IMR-90 (cell line): ENCODE measurements around the gene TMCC1. TPM values are rescaled to one million over a fixed set of nuclear protein-coding genes. Genes with fewer than 3 reads are reported as not detected.
A peak's percentile ranks its signal among the peaks of the same experiment; 100 is the strongest.

ENCODE experiments used
- ATAC-seq: fragments of 200-7000 bp; cut with Tn5 transposase; 2 replicates; pipeline ENCODE4 v1.9.1; 2020; ENCODE audit warnings: low read depth, mild to moderate bottlenecking, moderate library complexity
- BruUV-seq: library from RNA; stranded (reverse); fragments of 400-500 nt; replicated peaks from 2 replicates; lab custom pipeline; 2021; lab: Mats Ljungman, UMichigan
- CTCF ChIA-PET: fragments of 300-600 bp; formaldehyde crosslinking; extraction: SDS; loops from one replicate; lab custom pipeline; 2021; ENCODE audit warnings: antibody characterized with exemption; lab: Yijun Ruan, JAX
- POLR2A ChIA-PET: fragments of 300-600 bp; sonication (Branson Sonifier 250); formaldehyde crosslinking; loops from one replicate; lab custom pipeline; 2022; ENCODE audit warnings: antibody characterized with exemption; ENCODE audit not compliant: unreplicated experiment; lab: Charles Lee
- DNase-seq: peaks from one replicate; pipeline ENCODE4 v3.0.0; 2013
- H2AFZ ChIP-seq: replicated peaks from 2 replicates; pipeline ENCODE3; 2013; ENCODE audit warnings: low read length, mild to moderate bottlenecking; ENCODE audit not compliant: poor library complexity
- H2AK5ac ChIP-seq: 2 replicates; pipeline ENCODE4 v1.6.1; 2013; ENCODE audit warnings: low read depth, low read length, inconsistent platforms
- H2AK9ac ChIP-seq: replicated peaks from 2 replicates; pipeline ENCODE3; 2013; ENCODE audit warnings: mild to moderate bottlenecking, low read depth, low read length, moderate library complexity; ENCODE audit not compliant: poor library complexity
- H2BK120ac ChIP-seq: 2 replicates; pipeline ENCODE4 v1.6.1; 2013; ENCODE audit warnings: low read depth, low read length, inconsistent platforms
- H2BK15ac ChIP-seq: 3 replicates; pipeline ENCODE4 v1.6.1; 2013; ENCODE audit warnings: low read depth, low read length, inconsistent platforms
- H2BK20ac ChIP-seq: 2 replicates; pipeline ENCODE4 v1.6.1; 2013; ENCODE audit warnings: low read depth, mild to moderate bottlenecking, inconsistent platforms, low read length, moderate library complexity
- H2BK5ac ChIP-seq: 2 replicates; pipeline ENCODE4 v1.6.1; 2013; ENCODE audit warnings: mild to moderate bottlenecking, low read depth, low read length, inconsistent platforms; ENCODE audit not compliant: poor library complexity, severe bottlenecking
- H3K14ac ChIP-seq: replicated peaks from 2 replicates; pipeline ENCODE4 v1.6.1; 2013; ENCODE audit warnings: low read depth, low read length, inconsistent platforms
- H3K18ac ChIP-seq: 2 replicates; pipeline ENCODE4 v1.6.1; 2013; ENCODE audit warnings: low read depth, low read length, control low read depth
- H3K23ac ChIP-seq: 2 replicates; pipeline ENCODE4 v1.6.1; 2013; ENCODE audit warnings: low read depth, low read length, inconsistent platforms
- H3K27ac ChIP-seq: 2 replicates; pipeline ENCODE4 v1.5.1; 2013; ENCODE audit warnings: mild to moderate bottlenecking, control low read depth, low read length; ENCODE audit not compliant: insufficient read depth
- H3K27me3 ChIP-seq: 2 replicates; pipeline ENCODE4 v1.6.1; 2013; ENCODE audit warnings: low read length; ENCODE audit not compliant: control insufficient read depth, insufficient read depth
- H3K36me3 ChIP-seq: 2 replicates; pipeline ENCODE4 v1.6.1; 2013; ENCODE audit warnings: low read length, mixed read lengths; ENCODE audit not compliant: control insufficient read depth, insufficient read depth
- H3K4ac ChIP-seq: 2 replicates; pipeline ENCODE4 v1.6.1; 2013; ENCODE audit warnings: low read depth, low read length, inconsistent platforms
- H3K4me1 ChIP-seq: 2 replicates; pipeline ENCODE4 v1.6.1; 2013; ENCODE audit warnings: low read length, mixed read lengths; ENCODE audit not compliant: control insufficient read depth, insufficient read depth
- H3K4me2 ChIP-seq: 2 replicates; pipeline ENCODE4 v1.6.1; 2013; ENCODE audit warnings: low read depth, mild to moderate bottlenecking, control low read depth, low read length, moderate library complexity
- H3K4me3 ChIP-seq: 2 replicates; pipeline ENCODE4 v1.5.1; 2013; ENCODE audit warnings: low read depth, mild to moderate bottlenecking, control low read depth, low read length, moderate library complexity; ENCODE audit not compliant: insufficient read depth
- H3K56ac ChIP-seq: 2 replicates; pipeline ENCODE4 v1.6.1; 2013; ENCODE audit warnings: low read length, inconsistent platforms; ENCODE audit not compliant: insufficient read depth; ENCODE audit errors: extremely low read depth
- H3K79me1 ChIP-seq, 2 experiments: 2 replicates each; pipeline ENCODE4 v1.6.1; 2013; ENCODE audit warnings: low read length in 2 of 2, inconsistent platforms in 1 of 2, low read depth in 1 of 2
- H3K9ac ChIP-seq: 2 replicates; pipeline ENCODE4 v1.6.1; 2013; ENCODE audit warnings: low read depth, low read length, control low read depth
- H3K9me1 ChIP-seq: 2 replicates; pipeline ENCODE4 v1.6.1; 2013; ENCODE audit warnings: low read length, inconsistent platforms; ENCODE audit not compliant: insufficient read depth
- H3K9me3 ChIP-seq: 2 replicates; pipeline ENCODE4 v1.6.1; 2013; ENCODE audit warnings: low read length; ENCODE audit not compliant: control insufficient read depth, insufficient read depth
- H4K20me1 ChIP-seq: 2 replicates; pipeline ENCODE4 v1.6.1; 2013; ENCODE audit warnings: low read length, inconsistent platforms; ENCODE audit not compliant: insufficient read depth
- H4K5ac ChIP-seq: 2 replicates; pipeline ENCODE4 v1.6.1; 2013; ENCODE audit warnings: mild to moderate bottlenecking, low read depth, low read length, control low read depth
- H4K8ac ChIP-seq, 2 experiments: 2 replicates each; pipeline ENCODE4 v1.6.1; 2013; ENCODE audit warnings: low read depth in 2 of 2, low read length in 2 of 2, control low read depth in 1 of 2, inconsistent platforms in 1 of 2
- H4K91ac ChIP-seq: 2 replicates; pipeline ENCODE4 v1.6.1; 2013; ENCODE audit warnings: low read depth, low read length, inconsistent platforms; ENCODE audit not compliant: insufficient read depth
- MAZ ChIP-seq: IDR thresholded peaks from 2 replicates; pipeline ENCODE4 v1.6.1; 2012; ENCODE audit warnings: low read depth, mild to moderate bottlenecking, low read length, improper control_type of control experiment, moderate library complexity, borderline replicate concordance
- SMC3 ChIP-seq: fragments of 150-350 bp; IDR thresholded peaks from 2 replicates; pipeline ENCODE4 v1.6.1; 2016; ENCODE audit warnings: low read depth, mild to moderate bottlenecking, antibody characterized with exemption, low read length, moderate library complexity
- WGBS, 2 experiments: methylation state at CpG; one replicate each; pipeline versions ENCODE4 v1.1.5 to v1.1.7; 2013; ENCODE audit warnings: missing lambda C conversion rate in 2 of 2; ENCODE audit not compliant: insufficient read length in 1 of 2; ENCODE audit errors: extremely low coverage in 2 of 2; 5-methylcytosine and 5-hydroxymethylcytosine counted together
- dilution Hi-C: fragments of 300-500 bp; cut with HindIII; formaldehyde crosslinking; loops from one replicate; pipeline ENCODE4 v1.14.3; 2018; ENCODE audit warnings: low sequenced_read_pairs; ENCODE audit not compliant: unreplicated experiment
- in situ Hi-C: fragments of 300-500 bp; cut with MboI; formaldehyde crosslinking; loops from 3 replicates; pipeline ENCODE4 v1.14.3; 2019; ENCODE audit warnings: low sequenced_read_pairs, inconsistent platforms, mixed read lengths
- intact Hi-C: fragments of 100-400 bp; cut with micrococcal nuclease; formaldehyde crosslinking; loops from 2 replicates; pipeline ENCODE4 v1.10.0; 2022
- polyA plus RNA-seq, 3 experiments: library from polyadenylated mRNA; depleted of rRNA; stranded (reverse); fragments of >200 nt; gene quantifications; 2 replicates each; pipeline ENCODE4 v1.2.3, GENCODE V29; 2012; ENCODE audit warnings: low replicate concordance in 1 of 3
- total RNA-seq: library from RNA; depleted of rRNA; stranded (reverse); fragments of >200 nt; gene quantifications from 2 replicates; pipeline ENCODE4 v1.2.3, GENCODE V29; 2012

The TMCC1 gene
- total and polyA plus RNA-seq, 2 of the 4 experiments (the other 2 are of a cell fraction), result 5.0 to 7.3 TPM

DNA sequence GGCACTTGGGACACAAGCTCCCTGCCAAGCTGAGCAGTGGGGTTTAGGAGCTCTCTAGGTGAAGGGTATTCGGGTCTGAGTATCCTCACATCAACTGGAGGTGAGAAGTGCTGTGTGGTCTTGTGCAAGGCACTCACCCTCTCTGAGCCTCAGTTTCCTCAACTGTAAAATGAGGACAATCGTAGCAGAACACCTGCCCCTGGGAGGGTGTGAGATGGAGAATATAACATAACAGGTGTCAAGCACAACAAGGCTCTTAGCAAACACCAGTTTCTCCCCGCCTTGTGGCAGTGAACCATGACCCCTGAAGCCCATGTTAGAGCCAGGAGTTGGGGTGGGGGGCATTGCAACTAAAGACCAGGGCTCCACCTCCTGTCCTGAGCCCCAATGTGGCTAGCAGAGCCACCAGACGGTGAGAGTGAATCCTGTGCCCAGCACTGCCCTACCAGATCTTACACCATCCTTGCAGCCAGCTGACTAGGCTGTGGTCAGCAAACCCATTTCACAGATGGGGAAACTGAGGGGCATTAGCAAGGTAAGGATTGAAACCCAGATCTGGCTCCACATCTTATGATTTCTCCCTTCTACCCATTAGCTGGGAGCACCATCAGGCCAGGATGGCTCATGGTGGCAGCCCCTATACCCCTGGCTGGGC lies 284.4 kb downstream of the TMCC1 start:
- Histone ChIP-seq H3K4me2 (no peak overlapping the region), H3K4me1 (peaks cover 23% of the 10 kb centered on the region), H3K18ac (no peak overlapping the region), H3K9me1 (peaks cover 14% of the 10 kb centered on the region), H4K8ac (no peak overlapping the region), H2BK15ac (no peak overlapping the region; the same call in 2 of the 3 replicates), H4K20me1 (peaks cover 15% of the 10 kb centered on the region), H3K23ac (no peak overlapping the region), H4K91ac (no peak overlapping the region; the same call in 1 of the 2 replicates), H3K79me1 (peaks cover 6 to 10% of the 10 kb centered on the region in 2 experiments), H3K27me3 (no peaks in the 10 kb centered on the region), H3K4me3 (no peak overlapping the region), H2BK20ac (0 out of 2 replicates have a peak overlapping the region, but pooled peaks have one; percentile 16), H3K9ac (no peak overlapping the region), H2AK5ac (peak overlapping the region; percentile 37; the same call in 1 of the 2 replicates), H3K4ac (peak overlapping the region; percentile 63), H3K36me3 (no peaks in the 10 kb centered on the region), H2BK120ac (peak overlapping the region; percentile 69), H2AK9ac (peak overlapping the region; percentile 18), H2AFZ (peak overlapping the region; percentile 72), H3K14ac (no peak overlapping the region), H3K56ac (no peak overlapping the region), H2BK5ac (no peak overlapping the region), H3K9me3 (no peaks in the 10 kb centered on the region), H3K27ac (no peak overlapping the region), H4K5ac (no peak overlapping the region)
- ATAC-seq (no peak), DNase-seq (no peak)
- POLR2A ChIA-PET, result no interaction called here
- no TSS peak for BruUV-seq
- CTCF ChIA-PET, result interaction anchor here (0.6 to 1.3 kb wide), 2 partner anchors 118 to 332 kb away, joined by 3 read pairs; no protein-coding TSS in a partner anchor
- TF ChIP-seq SMC3, result no peak
- TF ChIP-seq MAZ, result no peak
- dilution Hi-C loops (no loop called here), intact Hi-C loops (no loop called here), in situ Hi-C loops (loop anchor here (25.0 kb wide), 1 partner anchor 222 kb away; no protein-coding TSS in a partner anchor)
- no CpG with 5 or more reads among the region's 4 CpGs for WGBS, 2 experiments
